Hepatocyte (in vitro differentiated cells): ENCODE results near the gene TRPT1.

Experiments used
- EZH2 ChIP-seq: fragments of 200-600 bp; sonication (generic); IDR thresholded peaks from 2 replicates; pipeline ENCODE4 v1.6.1; 2016; ENCODE audit warnings: antibody characterized with exemption, mild to moderate bottlenecking, borderline replicate concordance
- EZH2phosphoT487 ChIP-seq: fragments of 200-600 bp; sonication (generic); IDR thresholded peaks from one replicate; pipeline ENCODE4 v1.6.1; 2018; ENCODE audit warnings: antibody characterized with exemption, mild to moderate bottlenecking, low read depth, moderate library complexity; ENCODE audit not compliant: unreplicated experiment, severe bottlenecking
- TF ChIP-seq, protein P1 (sequence below): fragments of 200-600 bp; sonication (generic); IDR thresholded peaks from 2 replicates; pipeline ENCODE4 v1.5.1; 2016; ENCODE audit warnings: antibody characterized with exemption, mild to moderate bottlenecking; ENCODE audit not compliant: poor library complexity

- TF ChIP-seq, protein P1, sequence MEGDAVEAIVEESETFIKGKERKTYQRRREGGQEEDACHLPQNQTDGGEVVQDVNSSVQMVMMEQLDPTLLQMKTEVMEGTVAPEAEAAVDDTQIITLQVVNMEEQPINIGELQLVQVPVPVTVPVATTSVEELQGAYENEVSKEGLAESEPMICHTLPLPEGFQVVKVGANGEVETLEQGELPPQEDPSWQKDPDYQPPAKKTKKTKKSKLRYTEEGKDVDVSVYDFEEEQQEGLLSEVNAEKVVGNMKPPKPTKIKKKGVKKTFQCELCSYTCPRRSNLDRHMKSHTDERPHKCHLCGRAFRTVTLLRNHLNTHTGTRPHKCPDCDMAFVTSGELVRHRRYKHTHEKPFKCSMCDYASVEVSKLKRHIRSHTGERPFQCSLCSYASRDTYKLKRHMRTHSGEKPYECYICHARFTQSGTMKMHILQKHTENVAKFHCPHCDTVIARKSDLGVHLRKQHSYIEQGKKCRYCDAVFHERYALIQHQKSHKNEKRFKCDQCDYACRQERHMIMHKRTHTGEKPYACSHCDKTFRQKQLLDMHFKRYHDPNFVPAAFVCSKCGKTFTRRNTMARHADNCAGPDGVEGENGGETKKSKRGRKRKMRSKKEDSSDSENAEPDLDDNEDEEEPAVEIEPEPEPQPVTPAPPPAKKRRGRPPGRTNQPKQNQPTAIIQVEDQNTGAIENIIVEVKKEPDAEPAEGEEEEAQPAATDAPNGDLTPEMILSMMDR, result no peak
- TF ChIP-seq EZH2, result no peak
- TF ChIP-seq EZH2phosphoT487, result no peak
Observed at GRCh38 chr11:64267207-64267945, 41.4 kb upstream of the TRPT1 start.
